ENCODE data around the gene PIP.

- no peak for TF ChIP-seq NFRKB (IDR thresholded peaks at IDR 0.05)
- TF ChIP-seq, protein P1, sequence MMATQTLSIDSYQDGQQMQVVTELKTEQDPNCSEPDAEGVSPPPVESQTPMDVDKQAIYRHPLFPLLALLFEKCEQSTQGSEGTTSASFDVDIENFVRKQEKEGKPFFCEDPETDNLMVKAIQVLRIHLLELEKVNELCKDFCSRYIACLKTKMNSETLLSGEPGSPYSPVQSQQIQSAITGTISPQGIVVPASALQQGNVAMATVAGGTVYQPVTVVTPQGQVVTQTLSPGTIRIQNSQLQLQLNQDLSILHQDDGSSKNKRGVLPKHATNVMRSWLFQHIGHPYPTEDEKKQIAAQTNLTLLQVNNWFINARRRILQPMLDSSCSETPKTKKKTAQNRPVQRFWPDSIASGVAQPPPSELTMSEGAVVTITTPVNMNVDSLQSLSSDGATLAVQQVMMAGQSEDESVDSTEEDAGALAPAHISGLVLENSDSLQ (IDR thresholded peaks at IDR 0.05): no peak
- TF ChIP-seq CTBP1 (IDR thresholded peaks at IDR 0.05; ENCODE audit: borderline replicate concordance): no peak
- no peak for TF ChIP-seq ELF4 (IDR thresholded peaks at IDR 0.05)
- no peak for TF ChIP-seq ARNT (IDR thresholded peaks at IDR 0.05)
- TF ChIP-seq TARDBP (IDR thresholded peaks at IDR 0.05): no peak
- TF ChIP-seq BHLHE40 (IDR thresholded peaks at IDR 0.05; ENCODE audit: borderline replicate concordance): no peak
Measured at GRCh38 chr7:143177374-143178119, 45.7 kb downstream of the PIP start.
